Activated naive CD8-positive, alpha-beta T cell treated with anti-CD3 and anti-CD28 coated beads, Interleukin-2, amount 10 ng/mL, durations not matched to agents 7 days and 5 days (primary cell): ENCODE results near the gene CMTM2. TPM values are rescaled to one million over a fixed set of nuclear protein-coding genes. Genes with fewer than 3 reads are reported as not detected.

ENCODE experiments used
- ATAC-seq: fragments of 150-1000 bp; cut with Tn5 transposase; one replicate; pipeline ENCODE4 v1.10.0; 2021; ENCODE audit warnings: low read depth, moderate library complexity
- POLR2A ChIA-PET: fragments of 350-600 bp; sonication (Branson Sonifier 250); formaldehyde crosslinking; loops from one replicate; lab custom pipeline; 2021; ENCODE audit warnings: antibody characterized with exemption; lab: Charles Lee
- DNase-seq: peaks from one replicate; pipeline ENCODE4 v3.0.0; 2021
- H3K27ac Mint-ChIP-seq: one replicate; pipeline ENCODE4 v1.8.0; 2022; ENCODE audit warnings: mild to moderate bottlenecking, mixed read lengths
- H3K27me3 Mint-ChIP-seq: one replicate; pipeline ENCODE4 v1.8.0; 2022; ENCODE audit warnings: mild to moderate bottlenecking, moderate library complexity, mixed read lengths
- H3K36me3 Mint-ChIP-seq: one replicate; pipeline ENCODE4 v1.8.0; 2021; ENCODE audit warnings: mild to moderate bottlenecking, mixed read lengths
- H3K4me1 Mint-ChIP-seq: one replicate; pipeline ENCODE4 v1.8.0; 2021; ENCODE audit warnings: mixed read lengths
- H3K4me3 Mint-ChIP-seq: one replicate; pipeline ENCODE4 v1.8.0; 2022; ENCODE audit warnings: mild to moderate bottlenecking, moderate library complexity, mixed read lengths
- H3K9me3 Mint-ChIP-seq: one replicate; pipeline ENCODE4 v1.8.0; 2021; ENCODE audit warnings: mixed read lengths
- total RNA-seq, 2 experiments: library from RNA; stranded (reverse); gene quantifications; one replicate each; pipeline ENCODE4 v1.2.3, GENCODE V29; 2021

Gene CMTM2
- 1 to 10 TPM in 1 of 2 experiments, under 1 TPM in 1; 0.45 to 1.3 TPM for total RNA-seq

- ATAC-seq (peak; percentile 36), DNase-seq (no peak)
- Mint-ChIP-seq H3K9me3 (no peaks in the 10 kb centered on the region), H3K27me3 (peaks cover 38% of the 10 kb centered on the region), H3K4me1 (peaks cover 13% of the 10 kb centered on the region), H3K36me3 (peaks cover 10% of the 10 kb centered on the region), H3K4me3 (peak within 1 kb of the TSS; percentile 41), H3K27ac (no peak within 1 kb of the TSS)
- POLR2A ChIA-PET: interaction anchor here (0.6 to 1.4 kb wide), 4 partner anchors 19 to 75 kb away, joined by 4 to 6 read pairs (median 5); no protein-coding TSS in a partner anchor
Observed at GRCh38 chr16:66578651-66579531, at the start of gene CMTM2. CMTM2 (plus strand) TSS chr16:66579463; CDS start chr16:66579608, 145 bp downstream.

- no peak for ATAC-seq
- H3K27ac Mint-ChIP-seq: peak overlapping the region; percentile 37
- H3K27me3 Mint-ChIP-seq: no peaks in the 10 kb centered on the region
- H3K4me3 Mint-ChIP-seq: no peak overlapping the region
- POLR2A ChIA-PET: interaction anchor here (2.3 kb wide), 1 partner anchor 23 kb away, joined by 5 read pairs; the partner anchor contains the start of gene CKLF
- no peak for DNase-seq
- no peaks in the 10 kb centered on the region for H3K9me3 Mint-ChIP-seq
- H3K4me1 Mint-ChIP-seq: peaks cover 25% of the 10 kb centered on the region
- H3K36me3 Mint-ChIP-seq: peaks cover 8% of the 10 kb centered on the region
Observed at GRCh38 chr16:66529475-66529874, 49.8 kb upstream of the CMTM2 start.

GRCh38 chr16:66534376-66534799 is 44.9 kb upstream of the CMTM2 start:
- POLR2A ChIA-PET: interaction anchor here (1.3 kb wide), 1 partner anchor 10 kb away, joined by 4 read pairs; no protein-coding TSS in a partner anchor
- DNase-seq: no peak
- no peak overlapping the region for H3K4me3 Mint-ChIP-seq
- ATAC-seq: no peak
- no peaks in the 10 kb centered on the region for H3K9me3 Mint-ChIP-seq
- H3K4me1 Mint-ChIP-seq: peaks cover 9% of the 10 kb centered on the region
- H3K27me3 Mint-ChIP-seq: no peaks in the 10 kb centered on the region
- no peak overlapping the region for H3K27ac Mint-ChIP-seq
- H3K36me3 Mint-ChIP-seq: peaks cover 2% of the 10 kb centered on the region

GRCh38 chr16:66536525-66536924 is 42.7 kb upstream of the CMTM2 start:
- ATAC-seq (no peak), DNase-seq (no peak)
- Mint-ChIP-seq H3K27me3 (no peaks in the 10 kb centered on the region), H3K27ac (no peak overlapping the region), H3K9me3 (no peaks in the 10 kb centered on the region), H3K36me3 (no peaks in the 10 kb centered on the region), H3K4me3 (no peak overlapping the region), H3K4me1 (peaks cover 20% of the 10 kb centered on the region)
- POLR2A ChIA-PET: interaction anchor here (1.0 to 1.3 kb wide), 2 partner anchors 11 to 12 kb away, joined by 3 read pairs; no protein-coding TSS in a partner anchor

- H3K27me3 Mint-ChIP-seq: no peaks in the 10 kb centered on the region
- no peaks in the 10 kb centered on the region for H3K9me3 Mint-ChIP-seq
- ATAC-seq (no peak), DNase-seq (no peak)
- H3K36me3 Mint-ChIP-seq: no peaks in the 10 kb centered on the region
- H3K4me1 Mint-ChIP-seq: peaks cover 20% of the 10 kb centered on the region
- POLR2A ChIA-PET: interaction anchor here (1.0 to 1.3 kb wide), 2 partner anchors 10 to 13 kb away, joined by 3 read pairs; no protein-coding TSS in a partner anchor
- H3K4me3 Mint-ChIP-seq: no peak overlapping the region
- no peak overlapping the region for H3K27ac Mint-ChIP-seq
Observed at GRCh38 chr16:66537236-66537635, 42.0 kb upstream of the CMTM2 start.

- Mint-ChIP-seq H3K36me3 (no peaks in the 10 kb centered on the region), H3K9me3 (no peaks in the 10 kb centered on the region)
- POLR2A ChIA-PET: interaction anchor here (0.7 to 2.0 kb wide), 4 partner anchors 13 to 59 kb away, joined by 3 to 6 read pairs (median 4); partner anchors contain the start of gene CKLF
Observed at GRCh38 chr16:66538910-66539309, 40.4 kb upstream of the CMTM2 start.

GRCh38 chr16:66539623-66540469 is 39.4 kb upstream of the CMTM2 start:
- no peaks in the 10 kb centered on the region for H3K27me3 Mint-ChIP-seq
- DNase-seq (no peak), ATAC-seq (peak; percentile 36)
- H3K4me1 Mint-ChIP-seq: peaks cover 23% of the 10 kb centered on the region
- H3K27ac Mint-ChIP-seq: no peak overlapping the region
- peak overlapping the region; percentile 35 for H3K4me3 Mint-ChIP-seq
- no peaks in the 10 kb centered on the region for H3K36me3 Mint-ChIP-seq
- POLR2A ChIA-PET: interaction anchor here (0.7 to 2.0 kb wide), 6 partner anchors 9 to 64 kb away, joined by 3 to 6 read pairs (median 4); partner anchors contain the start of gene CKLF
- H3K9me3 Mint-ChIP-seq: no peaks in the 10 kb centered on the region

More at GRCh38 chr16:66538910-66539309, 40.4 kb upstream of the CMTM2 start:
- Mint-ChIP-seq H3K27ac (peak overlapping the region; percentile 3), H3K4me1 (peaks cover 20% of the 10 kb centered on the region), H3K4me3 (no peak overlapping the region), H3K27me3 (no peaks in the 10 kb centered on the region)
- DNase-seq (no peak), ATAC-seq (no peak)

- POLR2A ChIA-PET: interaction anchor here (1.0 kb wide), 1 partner anchor 8 kb away, joined by 3 read pairs; no protein-coding TSS in a partner anchor
- no peaks in the 10 kb centered on the region for H3K27me3 Mint-ChIP-seq
- no peaks in the 10 kb centered on the region for H3K36me3 Mint-ChIP-seq
- peaks cover 26% of the 10 kb centered on the region for H3K4me1 Mint-ChIP-seq
- no peak overlapping the region for H3K27ac Mint-ChIP-seq
- H3K9me3 Mint-ChIP-seq: no peaks in the 10 kb centered on the region
- no peak overlapping the region for H3K4me3 Mint-ChIP-seq
- DNase-seq (no peak), ATAC-seq (no peak)
Observed at GRCh38 chr16:66541388-66542355, 37.6 kb upstream of the CMTM2 start.

- Mint-ChIP-seq H3K4me3 (no peak overlapping the region), H3K27me3 (no peaks in the 10 kb centered on the region), H3K36me3 (no peaks in the 10 kb centered on the region), H3K9me3 (no peaks in the 10 kb centered on the region), H3K27ac (no peak overlapping the region), H3K4me1 (peaks cover 26% of the 10 kb centered on the region)
- DNase-seq (no peak), ATAC-seq (no peak)
- POLR2A ChIA-PET: interaction anchor here (13.2 kb wide), 1 partner anchor 18 kb away, joined by 157 read pairs; no protein-coding TSS in a partner anchor
Observed at GRCh38 chr16:66542396-66542795, 36.9 kb upstream of the CMTM2 start.

- POLR2A ChIA-PET: interaction anchor here (1.2 to 13.2 kb wide), 2 partner anchors 9 to 19 kb away, joined by 3 to 157 read pairs; partner anchors contain the start of gene CKLF
- no peak for ATAC-seq
- H3K4me3 Mint-ChIP-seq: no peak overlapping the region
- no peak overlapping the region for H3K27ac Mint-ChIP-seq
- peaks cover 32% of the 10 kb centered on the region for H3K4me1 Mint-ChIP-seq
- H3K9me3 Mint-ChIP-seq: no peaks in the 10 kb centered on the region
- H3K27me3 Mint-ChIP-seq: no peaks in the 10 kb centered on the region
- no peak for DNase-seq
- no peaks in the 10 kb centered on the region for H3K36me3 Mint-ChIP-seq
Observed at GRCh38 chr16:66543541-66543940, 35.7 kb upstream of the CMTM2 start.

GRCh38 chr16:66544016-66544757 is 35.1 kb upstream of the CMTM2 start:
- POLR2A ChIA-PET: interaction anchor here (1.2 to 13.2 kb wide), 2 partner anchors 8 to 20 kb away, joined by 3 to 157 read pairs; partner anchors contain the start of gene CKLF
- no peaks in the 10 kb centered on the region for H3K36me3 Mint-ChIP-seq
- no peak overlapping the region for H3K27ac Mint-ChIP-seq
- DNase-seq (no peak), ATAC-seq (no peak)
- H3K27me3 Mint-ChIP-seq: no peaks in the 10 kb centered on the region
- no peak overlapping the region for H3K4me3 Mint-ChIP-seq
- H3K4me1 Mint-ChIP-seq: peaks cover 34% of the 10 kb centered on the region
- H3K9me3 Mint-ChIP-seq: no peaks in the 10 kb centered on the region
